H7 (cell line): ENCODE measurements around the gene KIAA1217. TPM values are rescaled to one million over a fixed set of nuclear protein-coding genes. Genes with fewer than 3 reads are reported as not detected.

Experiments
- DNase-seq: peaks from one replicate; pipeline ENCODE4 v3.0.0; 2012
- H3K27me3 ChIP-seq: 2 replicates; pipeline ENCODE4 v1.6.0; 2011; ENCODE audit warnings: mild to moderate bottlenecking, low read length; ENCODE audit not compliant: control insufficient read depth, insufficient read depth
- H3K36me3 ChIP-seq: replicated peaks from 2 replicates; pipeline ENCODE4 v1.5.1; 2011; ENCODE audit warnings: low read length; ENCODE audit not compliant: control insufficient read depth, insufficient read depth
- H3K4me3 ChIP-seq: 2 replicates; pipeline ENCODE4 v1.5.1; 2011; ENCODE audit warnings: low read depth, mild to moderate bottlenecking, control low read depth, low read length, moderate library complexity; ENCODE audit not compliant: insufficient read depth
- total RNA-seq: library from RNA; depleted of rRNA; stranded (reverse); fragments of >200 nt; shearing (Covaris generic); gene quantifications from 2 replicates; pipeline ENCODE4 v1.2.3, GENCODE V29; 2014

KIAA1217 gene
- total RNA-seq, 1 experiment from 2014 or later = 3.0 TPM

GRCh38 chr10:24556126-24556749, 347.3 kb downstream of the KIAA1217 start:
- H3K4me3 ChIP-seq = no peak overlapping the region
- H3K27me3 ChIP-seq = no peaks in the 10 kb centered on the region
- no peak for DNase-seq
- no peaks in the 10 kb centered on the region for H3K36me3 ChIP-seq

DNA sequence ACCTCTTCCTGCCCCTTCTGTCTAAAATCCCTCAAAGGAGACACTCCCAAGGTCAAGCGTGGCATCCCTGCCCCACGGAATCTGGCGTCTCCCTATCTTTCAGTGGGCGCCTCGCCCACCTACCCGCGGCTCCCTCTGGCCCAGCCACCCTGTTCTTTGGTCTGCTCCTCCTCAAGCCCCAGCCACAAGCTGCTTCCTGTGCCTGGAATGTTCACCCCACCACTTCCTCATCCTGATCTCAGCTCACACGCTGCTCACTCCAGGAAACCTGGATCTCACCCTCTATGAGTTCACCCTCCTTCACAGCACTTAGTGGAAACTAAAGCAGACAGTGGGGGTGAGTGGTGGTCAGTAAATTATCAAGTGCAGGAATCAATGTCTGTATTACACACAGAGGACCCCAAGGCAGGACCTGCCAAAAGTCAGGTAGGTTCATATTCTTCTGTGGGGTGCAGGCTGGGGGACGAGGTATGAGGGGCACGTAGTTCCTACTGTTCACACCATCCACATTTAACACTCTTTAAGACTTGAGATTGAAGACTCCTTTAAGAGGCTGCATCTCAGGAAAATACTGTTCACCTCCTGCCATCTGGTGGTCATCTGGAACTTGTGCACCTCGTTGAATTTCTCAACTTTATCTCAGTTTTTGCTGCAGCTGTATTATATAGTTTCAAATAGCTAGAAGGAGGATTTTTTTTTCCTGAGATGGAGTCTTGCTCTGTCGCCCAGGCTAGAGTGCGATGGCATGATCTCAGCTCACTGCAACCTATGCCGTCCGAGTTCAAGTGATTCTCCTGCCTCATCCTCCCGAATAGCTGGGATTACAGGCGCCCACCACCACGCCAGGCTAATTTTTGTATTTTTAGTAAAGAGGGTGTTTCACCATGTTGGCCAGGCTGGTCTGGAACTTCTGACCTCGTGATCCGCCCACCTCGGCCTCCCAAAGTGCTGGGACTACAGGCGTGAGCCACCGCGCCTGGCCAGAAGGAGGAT, 348.1 kb downstream of the KIAA1217 start:
- Histone ChIP-seq H3K36me3 (no peaks in the 10 kb centered on the region), H3K4me3 (no peak overlapping the region), H3K27me3 (no peaks in the 10 kb centered on the region)
- DNase-seq = peak; percentile 62

DNA sequence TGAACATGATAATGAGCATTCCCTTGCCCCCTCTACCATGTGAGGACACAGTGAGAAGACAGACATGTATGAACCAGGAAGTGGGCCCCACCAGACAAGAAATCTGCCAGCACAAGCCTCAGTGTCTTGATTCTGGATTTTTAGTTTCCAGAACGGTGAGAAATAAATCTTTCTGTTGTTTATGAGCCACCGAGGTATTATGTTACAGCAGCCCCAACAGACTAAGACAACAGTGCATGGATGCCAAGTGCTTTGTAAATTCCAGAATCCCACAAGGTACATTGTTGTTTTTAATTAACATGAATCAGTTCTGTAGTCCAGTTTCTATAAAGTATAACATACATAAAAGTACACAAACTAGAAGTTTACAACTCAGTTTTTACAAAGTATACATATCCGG, 352.5 kb downstream of the KIAA1217 start:
- DNase-seq = no peak
- H3K36me3 ChIP-seq = no peaks in the 10 kb centered on the region
- no peaks in the 10 kb centered on the region for H3K27me3 ChIP-seq
- H3K4me3 ChIP-seq = no peak overlapping the region

DNA sequence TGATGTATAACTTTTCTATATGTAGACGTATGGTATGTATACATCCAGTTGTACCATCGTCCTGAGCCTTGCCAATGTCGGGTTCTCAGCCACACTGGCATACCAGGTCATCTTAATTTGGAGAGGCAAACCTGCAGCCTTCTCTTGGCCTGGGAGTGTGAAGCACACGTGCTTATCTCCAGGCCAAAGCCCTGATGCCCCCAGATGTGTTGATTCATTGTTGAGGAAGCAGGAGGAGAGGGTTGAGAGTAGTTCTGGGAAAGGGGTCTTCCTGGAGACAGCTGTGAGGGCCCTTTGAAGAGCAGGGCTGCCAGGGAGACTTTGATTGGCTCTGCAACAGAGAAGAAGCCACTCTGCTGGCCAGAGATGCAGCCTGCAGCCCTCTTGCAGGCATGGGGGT, 359.1 kb downstream of the KIAA1217 start:
- DNase-seq = no peak
- no peaks in the 10 kb centered on the region for H3K27me3 ChIP-seq
- no peak overlapping the region for H3K4me3 ChIP-seq
- H3K36me3 ChIP-seq = no peaks in the 10 kb centered on the region

DNA sequence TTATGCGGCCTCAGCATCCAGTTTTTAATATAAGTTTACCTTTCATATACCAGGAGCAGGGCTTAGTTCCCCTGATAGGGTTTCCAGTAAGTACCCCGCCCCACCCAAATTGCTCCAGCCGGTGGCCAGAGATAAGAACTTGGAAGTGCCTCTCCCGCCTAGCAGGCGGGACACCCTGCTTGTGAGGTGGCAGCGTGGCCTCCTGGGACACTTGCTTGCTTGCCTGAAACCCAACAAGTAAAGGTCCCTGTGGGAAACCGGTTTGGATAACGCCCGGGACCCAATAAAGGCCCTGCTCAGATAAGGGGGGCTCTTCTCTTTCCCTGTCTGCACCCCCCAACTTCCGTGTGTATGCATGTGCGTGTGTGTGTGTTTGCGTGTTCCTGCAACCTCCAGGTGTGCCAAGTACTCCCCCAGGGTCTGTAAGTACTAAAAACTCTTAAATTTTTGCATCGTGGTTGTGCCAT, 360.4 kb downstream of the KIAA1217 start:
- Histone ChIP-seq H3K4me3 (no peak overlapping the region), H3K36me3 (no peaks in the 10 kb centered on the region), H3K27me3 (no peaks in the 10 kb centered on the region)
- no peak for DNase-seq

GRCh38 chr10:24569828-24570657, 361.1 kb downstream of the KIAA1217 start:
- Histone ChIP-seq H3K36me3 (no peaks in the 10 kb centered on the region), H3K4me3 (no peak overlapping the region), H3K27me3 (no peaks in the 10 kb centered on the region)
- no peak for DNase-seq

- no peaks in the 10 kb centered on the region for H3K36me3 ChIP-seq
- no peaks in the 10 kb centered on the region for H3K27me3 ChIP-seq
- DNase-seq = no peak
- H3K4me3 ChIP-seq = no peak overlapping the region
These were observed 361.9 kb downstream of the KIAA1217 start for GRCh38 chr10:24570658-24571426.

GRCh38 chr10:24571870-24572450, 363.0 kb downstream of the KIAA1217 start:
- Histone ChIP-seq H3K36me3 (no peaks in the 10 kb centered on the region), H3K27me3 (no peaks in the 10 kb centered on the region), H3K4me3 (no peak overlapping the region)
- DNase-seq = no peak

- DNase-seq = no peak
- Histone ChIP-seq H3K36me3 (no peaks in the 10 kb centered on the region), H3K27me3 (no peaks in the 10 kb centered on the region), H3K4me3 (no peak overlapping the region)
These were observed 365.2 kb downstream of the KIAA1217 start for GRCh38 chr10:24574161-24574560.

- DNase-seq = no peak
- Histone ChIP-seq H3K4me3 (no peak overlapping the region), H3K36me3 (no peaks in the 10 kb centered on the region), H3K27me3 (no peaks in the 10 kb centered on the region)
These were observed 365.7 kb downstream of the KIAA1217 start for GRCh38 chr10:24574578-24575155.

DNA sequence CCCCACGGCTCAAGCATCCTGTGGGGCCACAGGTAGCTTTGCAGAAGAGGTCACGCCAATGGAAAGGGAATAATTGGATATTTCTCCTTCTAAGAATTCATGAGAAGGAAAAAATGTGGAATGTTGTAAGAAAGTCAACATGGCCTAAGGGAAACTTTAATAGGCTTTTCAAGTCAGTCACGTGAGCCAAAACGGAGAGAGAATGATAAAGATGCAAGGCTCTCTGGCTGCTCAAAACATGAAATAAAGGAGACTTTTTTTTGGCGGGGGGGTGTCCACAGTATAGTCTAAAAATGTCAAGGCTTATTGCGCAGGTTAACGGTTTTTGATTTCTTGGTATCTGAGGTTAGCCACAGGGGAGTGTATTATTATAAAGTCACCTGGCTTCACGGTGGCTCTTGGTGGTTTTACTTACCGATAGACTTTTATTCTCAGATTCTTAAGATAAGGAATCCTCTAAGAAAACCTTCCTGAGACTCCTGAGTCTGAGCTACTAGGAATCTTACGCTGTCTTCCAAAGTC, 366.6 kb downstream of the KIAA1217 start:
- no peak overlapping the region for H3K4me3 ChIP-seq
- H3K27me3 ChIP-seq = no peaks in the 10 kb centered on the region
- no peaks in the 10 kb centered on the region for H3K36me3 ChIP-seq
- DNase-seq = no peak

- DNase-seq = no peak
- Histone ChIP-seq H3K4me3 (no peak overlapping the region), H3K36me3 (no peaks in the 10 kb centered on the region)
These were observed 370.5 kb downstream of the KIAA1217 start for GRCh38 chr10:24579448-24579847.

GRCh38 chr10:24579906-24580305, 371.0 kb downstream of the KIAA1217 start:
- H3K4me3 ChIP-seq = no peak overlapping the region
- peak; percentile 32 for DNase-seq
- H3K36me3 ChIP-seq = no peaks in the 10 kb centered on the region
- no peaks in the 10 kb centered on the region for H3K27me3 ChIP-seq

More at GRCh38 chr10:24579448-24579847, 370.5 kb downstream of the KIAA1217 start:
- H3K27me3 ChIP-seq = no peaks in the 10 kb centered on the region
